ENCODE data around the gene GAB1.

GRCh38 chr4:143343276-143343831, 6.7 kb downstream of the GAB1 start:
- TF ChIP-seq CTCF (IDR thresholded peaks at IDR 0.05), result no peak
- TF ChIP-seq POLR2A (IDR thresholded peaks at IDR 0.05), result no peak

Data from upper lobe of left lung (tissue), 4 donors.